ENCODE results near the gene IFNA8. TPM values are rescaled to one million over a fixed set of nuclear protein-coding genes. Genes with fewer than 3 reads are reported as not detected.
A peak's percentile ranks its signal among the peaks of the same experiment; 100 is the strongest.

Gene IFNA8
- total and polyA plus RNA-seq, 4 experiments from 2014 or later: not detected

DNA sequence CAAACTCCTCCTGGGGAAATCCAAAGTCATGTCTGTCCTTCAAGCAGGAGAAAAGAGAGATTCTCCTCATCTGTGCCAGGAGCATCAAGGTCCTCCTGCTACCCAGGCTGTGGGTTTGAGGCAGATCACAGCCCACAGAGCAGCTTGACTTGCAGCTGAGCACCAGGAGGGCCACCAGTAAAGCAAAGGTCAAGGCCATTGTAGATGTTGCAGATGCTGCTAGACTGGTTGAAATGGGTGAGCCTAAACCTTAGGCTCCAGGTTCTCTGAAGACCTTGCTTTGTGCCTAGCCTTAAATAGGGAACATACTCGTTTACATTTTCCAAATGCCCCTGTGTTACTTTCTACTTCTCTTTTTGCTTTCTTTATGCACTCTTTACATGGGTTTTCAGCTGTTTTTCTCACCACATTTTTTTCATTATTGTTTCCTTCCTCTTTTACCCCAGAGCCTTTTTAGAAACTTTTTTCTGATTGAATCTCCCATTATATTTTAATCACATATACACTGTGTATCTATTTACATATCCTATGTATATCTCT, 23.7 kb upstream of the IFNA8 start, which contains the start of gene IFNA2:
IFNA2 (minus strand) TSS at position 268 of the 540 bp plus-strand sequence; CDS start at position 199, 69 bp downstream.
- H3K9me3 Mint-ChIP-seq: no peaks in the 10 kb centered on the region

DNA sequence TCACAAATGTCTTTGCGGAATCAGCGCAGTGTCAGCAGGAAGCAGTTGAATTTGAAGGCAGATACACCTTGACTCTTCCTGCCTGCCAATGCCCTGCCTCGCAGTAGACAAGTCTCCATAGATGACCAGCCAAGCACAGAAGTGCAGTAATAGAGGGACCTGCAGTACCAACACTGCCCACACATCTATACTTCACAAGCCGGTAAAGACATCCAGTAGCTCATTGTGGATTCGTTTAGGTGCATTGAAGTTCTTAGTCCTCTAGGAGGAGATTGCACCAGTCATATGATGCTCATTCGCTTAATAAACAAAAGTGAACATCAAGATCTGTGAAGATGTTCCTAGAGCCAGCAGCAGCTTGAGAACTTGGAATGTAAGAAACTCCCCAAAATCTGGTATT, 16.6 kb upstream of the IFNA8 start:
- H3K4me3 ChIP-seq (ENCODE audit: low read length in 2 of 2): no peak overlapping the region
- no peaks in the 10 kb centered on the region for H3K9me3 Mint-ChIP-seq
- H3K36me3 ChIP-seq (ENCODE audit: insufficient read depth, low read length): no peaks in the 10 kb centered on the region
- no peak overlapping the region for H3K27ac ChIP-seq (ENCODE audit: low read depth, low read length)
- no peaks in the 10 kb centered on the region for H3K36me3 Mint-ChIP-seq
- peak in 3 of 5 donors; percentile 9 to 40 (median 12) for DNase-seq
- no peaks in the 10 kb centered on the region for H3K9me3 ChIP-seq (ENCODE audit: control insufficient read depth in 1 of 2, low read length in 2 of 2)
- intact Hi-C loops (cut with micrococcal nuclease): no loop called here
- CTCF ChIA-PET (ENCODE audit: partially characterized antibody): interaction anchor here (1.1 to 6.8 kb wide), 5 partner anchors 53 to 238 kb away, joined by 3 to 227 read pairs (median 5); no protein-coding TSS in a partner anchor
- POLR2A ChIA-PET (ENCODE audit: partially characterized antibody): no interaction called here
- H3K4me1 ChIP-seq (ENCODE audit: insufficient read depth, low read length): peaks cover 4% of the 10 kb centered on the region
- H3K4me3 Mint-ChIP-seq: no peak overlapping the region
- H3K27ac Mint-ChIP-seq: no peak overlapping the region
- H3K27me3 Mint-ChIP-seq: peaks cover 32 to 40% of the 10 kb centered on the region in 2 donors
- peaks cover 5 to 13% (median 8%) of the 10 kb centered on the region in 4 donors for H3K4me1 Mint-ChIP-seq
- peaks cover 20% of the 10 kb centered on the region for H3K27me3 ChIP-seq (ENCODE audit: insufficient read depth, low read length)

More for the DNA sequence above, 23.7 kb upstream of the IFNA8 start, which contains the start of gene IFNA2:
- Mint-ChIP-seq H3K36me3 (no peaks in the 10 kb centered on the region), H3K4me1 (peaks cover 12 to 18% (median 12%) of the 10 kb centered on the region in 4 donors), H3K27me3 (peaks cover 22 to 30% of the 10 kb centered on the region in 2 donors), H3K27ac (peak within 1 kb of the TSS in 1 of 7 donors; percentile 19), H3K4me3 (no peak within 1 kb of the TSS)
- no peaks in the 10 kb centered on the region for H3K9me3 ChIP-seq (ENCODE audit: control insufficient read depth in 1 of 2, low read length in 2 of 2)
- no peaks in the 10 kb centered on the region for H3K36me3 ChIP-seq (ENCODE audit: insufficient read depth, low read length)
- intact Hi-C loops (cut with micrococcal nuclease): no loop called here
- no peak within 1 kb of the TSS for H3K27ac ChIP-seq (ENCODE audit: low read depth, low read length)
- no peak within 1 kb of the TSS for H3K4me3 ChIP-seq (ENCODE audit: low read length in 2 of 2)
- CTCF ChIA-PET (ENCODE audit: partially characterized antibody): interaction anchor here (1.1 to 2.2 kb wide), 2 partner anchors 11 to 13 kb away, joined by 3 to 10 read pairs; no protein-coding TSS in a partner anchor
- no peak for DNase-seq
- peaks cover 8% of the 10 kb centered on the region for H3K4me1 ChIP-seq (ENCODE audit: insufficient read depth, low read length)
- H3K27me3 ChIP-seq (ENCODE audit: insufficient read depth, low read length): peaks cover 16% of the 10 kb centered on the region
- POLR2A ChIA-PET (ENCODE audit: partially characterized antibody): no interaction called here

DNA sequence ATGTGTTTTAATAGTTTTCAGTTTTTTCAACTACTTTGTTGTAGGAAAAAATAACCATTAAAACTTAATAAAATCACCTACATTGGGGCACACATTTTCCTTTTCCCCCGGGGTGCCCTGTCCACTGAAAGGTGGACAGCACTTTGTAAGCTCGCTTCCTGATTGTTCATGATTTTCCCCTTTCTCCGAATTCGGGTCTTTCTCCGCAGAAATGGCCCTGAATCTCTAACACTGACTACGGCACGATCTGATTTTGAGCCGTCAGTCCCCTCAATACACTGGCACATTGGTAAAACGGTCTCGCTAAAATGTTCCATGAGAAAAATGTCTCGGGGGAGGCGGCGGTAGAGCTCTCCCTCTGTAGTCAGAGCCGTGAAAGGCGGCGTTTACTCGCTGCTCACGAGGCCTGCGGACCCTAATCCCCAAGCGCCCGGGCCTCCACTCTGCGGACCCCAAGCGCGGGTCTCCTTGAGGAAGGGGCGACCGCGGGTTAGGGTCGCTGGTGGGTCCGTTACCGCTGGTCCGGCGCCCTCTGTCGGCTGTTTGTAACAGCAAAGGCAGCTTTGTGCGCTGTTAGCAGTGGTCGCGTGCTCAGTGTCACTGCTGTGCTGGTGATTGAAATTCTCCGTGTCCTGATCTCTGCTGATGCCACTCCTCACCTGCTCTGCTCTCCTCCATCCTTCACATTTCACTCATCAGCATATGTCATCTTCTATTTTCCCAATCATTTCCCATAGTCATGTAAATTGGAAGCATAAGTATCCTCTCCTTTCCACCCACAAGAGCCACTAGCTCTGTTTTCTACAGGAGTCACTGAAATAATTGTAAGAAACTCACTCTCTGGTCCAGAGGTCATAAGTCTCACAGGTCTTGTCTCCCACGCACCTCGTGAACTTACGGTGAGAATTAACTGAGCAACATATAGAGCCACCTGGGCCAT, 12.9 kb upstream of the IFNA8 start:
- Histone ChIP-seq H3K4me1 (ENCODE audit: insufficient read depth, low read length) (peaks cover 4% of the 10 kb centered on the region), H3K27ac (ENCODE audit: low read depth, low read length) (no peak overlapping the region), H3K9me3 (ENCODE audit: control insufficient read depth in 1 of 2, low read length in 2 of 2) (no peaks in the 10 kb centered on the region), H3K36me3 (ENCODE audit: insufficient read depth, low read length) (no peaks in the 10 kb centered on the region), H3K27me3 (ENCODE audit: insufficient read depth, low read length) (peaks cover 14% of the 10 kb centered on the region), H3K4me3 (ENCODE audit: low read length in 2 of 2) (peak overlapping the region; percentile 19 to 41)
- CTCF ChIA-PET (ENCODE audit: partially characterized antibody): interaction anchor here (0.6 to 6.8 kb wide), 42 partner anchors 8 to 333 kb away, joined by 3 to 227 read pairs (median 5); partner anchors contain the start of genes IFNA2, IFNA5, IFNA8 and KLHL9
- H3K27me3 Mint-ChIP-seq: peaks cover 41 to 46% of the 10 kb centered on the region in 2 donors
- intact Hi-C loops (cut with micrococcal nuclease): loop anchor here (1.0 to 5.0 kb wide), 5 partner anchors 70 to 242 kb away; no protein-coding TSS in a partner anchor
- H3K9me3 Mint-ChIP-seq: no peaks in the 10 kb centered on the region
- no peaks in the 10 kb centered on the region for H3K36me3 Mint-ChIP-seq
- peak; percentile 50 to 60 (median 52) for DNase-seq
- POLR2A ChIA-PET (ENCODE audit: partially characterized antibody): interaction anchor here (0.7 to 4.0 kb wide), 7 partner anchors 61 to 161 kb away, joined by 3 to 18 read pairs (median 7); partner anchors contain the start of gene KLHL9
- H3K4me1 Mint-ChIP-seq: peaks cover 5 to 13% (median 10%) of the 10 kb centered on the region in 4 donors
- H3K27ac Mint-ChIP-seq: peak overlapping the region in 2 of 7 donors; percentile 4 to 36
- peak overlapping the region; percentile 61 to 88 (median 78) for H3K4me3 Mint-ChIP-seq

DNA sequence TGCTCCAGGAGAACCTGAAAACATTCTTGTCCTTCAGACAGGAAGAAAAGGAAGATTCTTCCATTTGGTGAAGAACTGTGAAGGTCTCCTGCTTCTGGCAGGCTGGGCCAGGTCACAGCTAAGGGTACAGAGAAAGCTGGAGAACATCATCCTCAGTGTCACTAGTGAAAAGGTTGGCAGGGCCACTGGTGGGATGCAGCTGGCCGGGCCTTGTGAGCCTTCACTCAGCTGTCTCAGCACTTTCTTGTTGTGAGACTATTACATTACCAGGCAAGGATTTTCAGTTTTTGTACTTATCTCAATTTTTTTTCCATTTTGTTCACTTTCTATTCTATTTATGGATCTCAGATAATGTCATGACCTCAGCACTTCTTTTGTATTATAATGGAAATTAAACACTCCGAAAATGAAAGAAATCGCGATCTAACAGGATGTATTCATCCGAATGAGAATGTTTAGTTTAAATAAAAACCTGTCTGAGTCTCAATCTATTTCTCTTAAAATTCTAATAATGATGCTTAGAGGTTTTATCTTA, 9.9 kb upstream of the IFNA8 start:
- ChIA-PET CTCF (ENCODE audit: partially characterized antibody) (interaction anchor here (0.7 to 2.6 kb wide), 13 partner anchors 9 to 775 kb away, joined by 3 to 30 read pairs (median 5); partner anchors contain the start of gene IFNA2), POLR2A (ENCODE audit: partially characterized antibody) (no interaction called here)
- no peak overlapping the region for H3K4me3 ChIP-seq (ENCODE audit: low read length in 2 of 2)
- H3K27me3 ChIP-seq (ENCODE audit: insufficient read depth, low read length): peaks cover 15% of the 10 kb centered on the region
- H3K36me3 Mint-ChIP-seq: no peaks in the 10 kb centered on the region
- H3K27me3 Mint-ChIP-seq: peaks cover 46 to 48% of the 10 kb centered on the region in 2 donors
- H3K4me1 ChIP-seq (ENCODE audit: insufficient read depth, low read length): peaks cover 13% of the 10 kb centered on the region
- intact Hi-C loops (cut with micrococcal nuclease): loop anchor here (5.0 kb wide), 2 partner anchors 162 to 202 kb away; no protein-coding TSS in a partner anchor
- H3K36me3 ChIP-seq (ENCODE audit: insufficient read depth, low read length): no peaks in the 10 kb centered on the region
- no peaks in the 10 kb centered on the region for H3K9me3 Mint-ChIP-seq
- peaks cover 10 to 22% (median 16%) of the 10 kb centered on the region in 4 donors for H3K4me1 Mint-ChIP-seq
- H3K9me3 ChIP-seq (ENCODE audit: control insufficient read depth in 1 of 2, low read length in 2 of 2): no peaks in the 10 kb centered on the region
- no peak overlapping the region for H3K27ac ChIP-seq (ENCODE audit: low read depth, low read length)
- H3K27ac Mint-ChIP-seq: no peak overlapping the region
- H3K4me3 Mint-ChIP-seq: no peak overlapping the region
- DNase-seq: no peak

DNA sequence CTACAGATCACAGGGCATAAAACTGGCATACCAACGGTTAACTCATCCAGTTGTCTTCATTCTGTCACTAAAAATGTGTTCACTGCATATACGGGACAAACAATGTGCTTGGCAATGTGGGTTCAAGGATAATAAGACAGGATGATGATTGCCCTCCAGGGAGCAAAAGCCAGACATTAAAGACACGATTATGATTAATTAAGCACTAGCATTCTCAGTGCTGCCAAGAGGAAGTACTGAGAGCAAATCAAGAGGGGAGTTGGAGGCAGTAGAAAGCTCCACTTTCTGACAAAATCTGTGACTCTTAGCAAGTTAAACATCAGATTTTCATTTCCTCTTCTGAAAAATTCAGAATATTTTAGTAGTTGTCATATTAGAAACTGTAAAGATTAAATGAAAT, 9.0 kb upstream of the IFNA8 start:
- Mint-ChIP-seq H3K27me3 (peaks cover 47 to 50% of the 10 kb centered on the region in 2 donors), H3K27ac (no peak overlapping the region), H3K36me3 (no peaks in the 10 kb centered on the region), H3K9me3 (no peaks in the 10 kb centered on the region), H3K4me1 (peaks cover 10 to 22% (median 16%) of the 10 kb centered on the region in 4 donors), H3K4me3 (no peak overlapping the region)
- CTCF ChIA-PET (ENCODE audit: partially characterized antibody): interaction anchor here (0.7 to 2.6 kb wide), 3 partner anchors 71 to 774 kb away, joined by 3 to 18 read pairs (median 3); no protein-coding TSS in a partner anchor
- peaks cover 13% of the 10 kb centered on the region for H3K4me1 ChIP-seq (ENCODE audit: insufficient read depth, low read length)
- H3K27ac ChIP-seq (ENCODE audit: low read depth, low read length): no peak overlapping the region
- H3K36me3 ChIP-seq (ENCODE audit: insufficient read depth, low read length): no peaks in the 10 kb centered on the region
- H3K27me3 ChIP-seq (ENCODE audit: insufficient read depth, low read length): peaks cover 15% of the 10 kb centered on the region
- no peak for DNase-seq
- no peak overlapping the region for H3K4me3 ChIP-seq (ENCODE audit: low read length in 2 of 2)
- intact Hi-C loops (cut with micrococcal nuclease): loop anchor here (5.0 kb wide), 2 partner anchors 163 to 203 kb away; no protein-coding TSS in a partner anchor
- POLR2A ChIA-PET (ENCODE audit: partially characterized antibody): no interaction called here
- H3K9me3 ChIP-seq (ENCODE audit: control insufficient read depth in 1 of 2, low read length in 2 of 2): no peaks in the 10 kb centered on the region

DNA sequence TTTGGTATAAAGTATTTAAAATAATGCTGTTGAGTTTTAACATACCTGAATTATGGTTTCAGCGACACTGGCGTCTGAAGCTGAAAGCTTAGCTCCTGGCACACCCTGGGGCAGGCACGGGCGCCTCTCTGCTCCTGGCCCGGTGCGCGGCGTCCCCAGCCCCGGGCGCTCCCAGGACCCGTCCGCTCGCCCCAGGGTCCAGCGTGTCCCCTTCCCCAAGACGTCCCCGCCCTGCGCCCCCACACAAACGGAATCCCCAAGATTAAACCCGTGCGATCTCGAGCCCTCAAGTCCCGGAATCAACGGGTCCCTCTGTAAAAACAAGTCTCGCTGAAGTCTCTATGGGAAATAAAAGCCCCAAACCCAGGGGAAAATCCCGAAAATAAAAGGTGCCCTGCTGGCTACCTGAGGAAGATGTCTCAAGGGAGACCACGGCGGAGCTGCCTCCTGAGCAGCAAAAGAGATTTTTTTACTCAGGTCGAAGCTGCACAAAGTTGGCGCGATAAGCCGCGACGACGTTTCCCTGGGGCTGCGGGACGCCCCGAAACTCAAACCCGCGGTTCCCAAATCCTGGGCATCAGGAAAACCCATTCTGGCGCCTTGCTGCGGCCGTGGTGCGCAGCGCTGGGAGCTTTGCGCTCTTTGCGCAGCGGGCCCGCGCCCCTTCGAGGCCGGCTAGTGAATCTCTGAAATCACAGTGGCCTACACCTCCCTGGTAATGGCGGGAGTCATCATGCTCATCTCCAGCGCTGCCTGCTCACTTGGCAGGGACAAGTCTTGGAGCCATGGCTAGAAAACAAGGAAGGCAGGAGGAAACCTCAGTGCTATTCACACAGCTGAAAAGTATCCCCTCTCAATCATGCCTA, 6.3 kb upstream of the IFNA8 start:
- Mint-ChIP-seq H3K36me3 (no peaks in the 10 kb centered on the region), H3K4me3 (peak overlapping the region; percentile 28 to 77 (median 70)), H3K9me3 (no peaks in the 10 kb centered on the region), H3K4me1 (peaks cover 3 to 12% (median 7%) of the 10 kb centered on the region in 4 donors), H3K27ac (no peak overlapping the region), H3K27me3 (peaks cover 34% of the 10 kb centered on the region in 2 donors)
- Histone ChIP-seq H3K27me3 (ENCODE audit: insufficient read depth, low read length) (peaks cover 11% of the 10 kb centered on the region), H3K4me3 (ENCODE audit: low read length in 2 of 2) (no peak overlapping the region), H3K9me3 (ENCODE audit: control insufficient read depth in 1 of 2, low read length in 2 of 2) (no peaks in the 10 kb centered on the region), H3K36me3 (ENCODE audit: insufficient read depth, low read length) (no peaks in the 10 kb centered on the region), H3K4me1 (ENCODE audit: insufficient read depth, low read length) (peaks cover 9% of the 10 kb centered on the region), H3K27ac (ENCODE audit: low read depth, low read length) (no peak overlapping the region)
- POLR2A ChIA-PET (ENCODE audit: partially characterized antibody): no interaction called here
- intact Hi-C loops (cut with micrococcal nuclease): no loop called here
- DNase-seq: no peak
- CTCF ChIA-PET (ENCODE audit: partially characterized antibody): interaction anchor here (1.2 to 2.6 kb wide), 3 partner anchors 9 to 208 kb away, joined by 3 to 10 read pairs (median 8); no protein-coding TSS in a partner anchor

Data from CD4-positive, alpha-beta memory T cell (primary cell).